H1 (cell line): ENCODE data around the gene CNGA2. TPM values are rescaled to one million over a fixed set of nuclear protein-coding genes. Genes with fewer than 3 reads are reported as not detected.
A peak's percentile ranks its signal among the peaks of the same experiment; 100 is the strongest.

Experiments
- CTCF ChIA-PET: fragments of 300-600 bp; sonication (Branson Sonifier 250); formaldehyde crosslinking; loops from one replicate; lab custom pipeline; 2021; ENCODE audit not compliant: partially characterized antibody; lab: Charles Lee
- POLR2A ChIA-PET: fragments of 300-600 bp; sonication (Branson Sonifier 250); formaldehyde crosslinking; loops from one replicate; lab custom pipeline; 2021; ENCODE audit warnings: inconsistent platforms; ENCODE audit not compliant: partially characterized antibody; lab: Charles Lee
- DNase-seq, 2 experiments: peaks; one replicate each; pipeline versions ENCODE4 v3.0.0 to v3.0.0-alpha.2; 2010 to 2022; ENCODE audit warnings: low spot score in 2 of 2, low read depth in 1 of 2, mixed read lengths in 1 of 2
- FAIRE-seq: peaks from 2 replicates; lab custom pipeline; 2011; peaks lifted over from hg19 to GRCh38; lab: Jason Lieb, UNC
- H2AFZ ChIP-seq: 2 replicates; pipeline ENCODE4 v1.8.1; 2012; ENCODE audit warnings: low read length, inconsistent platforms
- H2AK5ac ChIP-seq: 2 replicates; pipeline ENCODE4 v1.6.1; 2013; ENCODE audit warnings: low read depth, low read length
- H2BK120ac ChIP-seq: replicated peaks from 2 replicates; pipeline ENCODE3; 2013; ENCODE audit warnings: low read depth, low read length, inconsistent platforms
- H2BK12ac ChIP-seq: 2 replicates; pipeline ENCODE4 v1.6.1; 2013; ENCODE audit warnings: low read depth, low read length
- H2BK15ac ChIP-seq: 2 replicates; pipeline ENCODE4 v1.6.1; 2013; ENCODE audit warnings: low read length
- H2BK20ac ChIP-seq: 2 replicates; pipeline ENCODE4 v1.6.1; 2013; ENCODE audit warnings: low read length
- H2BK5ac ChIP-seq: 2 replicates; pipeline ENCODE4 v1.6.1; 2013; ENCODE audit warnings: low read depth, low read length
- H3K14ac ChIP-seq: 2 replicates; pipeline ENCODE4 v1.6.1; 2013; ENCODE audit warnings: inconsistent platforms; ENCODE audit not compliant: insufficient read length
- H3K18ac ChIP-seq: 2 replicates; pipeline ENCODE4 v1.6.1; 2013; ENCODE audit warnings: low read length; ENCODE audit errors: extremely low read depth
- H3K23ac ChIP-seq: 2 replicates; pipeline ENCODE4 v1.6.1; 2013; ENCODE audit warnings: inconsistent platforms; ENCODE audit not compliant: insufficient read length
- H3K23me2 ChIP-seq: 2 replicates; pipeline ENCODE4 v1.6.1; 2013; ENCODE audit warnings: low read depth, low read length
- H3K27ac ChIP-seq: 2 replicates; pipeline ENCODE4 v1.6.1; 2011; ENCODE audit warnings: low read depth, low read length, inconsistent platforms
- H3K27me3 ChIP-seq, 4 experiments: replicated peaks in 1 of 4; 1 replicate in 1 of 4; 2 replicates in 3 of 4; pipeline versions ENCODE4 v1.6.1 to v1.8.1; 2011 to 2013; ENCODE audit warnings: low read length in 3 of 4, mild to moderate bottlenecking in 3 of 4, inconsistent platforms in 2 of 4, mixed read lengths in 2 of 4, moderate library complexity in 1 of 4; ENCODE audit not compliant: control insufficient read depth in 3 of 4, insufficient read depth in 3 of 4; ENCODE audit errors: extremely low read depth in 1 of 4
- H3K36me3 ChIP-seq, 4 experiments: 2 replicates each; pipeline versions ENCODE4 v1.6.1 to v1.8.1; 2011 to 2013; ENCODE audit warnings: mild to moderate bottlenecking in 4 of 4, low read length in 3 of 4, moderate library complexity in 2 of 4, control low read depth in 1 of 4, inconsistent platforms in 1 of 4; ENCODE audit not compliant: insufficient read depth in 4 of 4, control insufficient read depth in 2 of 4
- H3K4ac ChIP-seq: replicated peaks from 2 replicates; pipeline ENCODE3; 2013; ENCODE audit warnings: low read length, low read depth, mixed read lengths, inconsistent platforms; ENCODE audit not compliant: insufficient read length
- H3K4me1 ChIP-seq, 4 experiments: replicated peaks in 1 of 4; 1 replicate in 1 of 4; 2 replicates in 3 of 4; pipeline versions ENCODE4 v1.6.1 to v1.8.1; 2011 to 2013; ENCODE audit warnings: low read length in 3 of 4, inconsistent platforms in 2 of 4, mixed read lengths in 1 of 4; ENCODE audit not compliant: insufficient read depth in 4 of 4, control insufficient read depth in 3 of 4
- H3K4me2 ChIP-seq, 2 experiments: 2 replicates each; pipeline versions ENCODE4 v1.6.1 to v1.8.1; 2011 to 2013; ENCODE audit warnings: low read depth in 2 of 2, low read length in 2 of 2, control low read depth in 1 of 2, inconsistent platforms in 1 of 2, mild to moderate bottlenecking in 1 of 2; ENCODE audit not compliant: insufficient read depth in 1 of 2
- H3K4me3 ChIP-seq, 4 experiments: fragments of 200-600, 300-600 bp in 1 of 4; sonication (generic), shearing (Covaris generic), sonication (Bioruptor Twin) in 1 of 4; 2 replicates each; pipeline versions ENCODE4 v1.5.1 to v1.8.1; 2011 to 2016; ENCODE audit warnings: low read length in 4 of 4, low read depth in 3 of 4, control low read depth in 2 of 4, inconsistent platforms in 2 of 4, mild to moderate bottlenecking in 2 of 4, mixed read lengths in 1 of 4, moderate library complexity in 1 of 4; ENCODE audit not compliant: insufficient read depth in 2 of 4; ENCODE audit errors: extremely low read depth in 1 of 4
- H3K56ac ChIP-seq: replicated peaks from 2 replicates; pipeline ENCODE3; 2013; ENCODE audit warnings: low read depth, mild to moderate bottlenecking, mixed read lengths, low read length, inconsistent platforms; ENCODE audit not compliant: insufficient read length
- H3K79me1 ChIP-seq: 2 replicates; pipeline ENCODE4 v1.6.1; 2013; ENCODE audit warnings: low read depth, low read length, control low read depth
- H3K79me2 ChIP-seq, 2 experiments: 2 replicates each; pipeline versions ENCODE4 v1.6.1 to v1.8.1; 2012 to 2013; ENCODE audit warnings: low read length in 2 of 2, mild to moderate bottlenecking in 2 of 2, inconsistent platforms in 1 of 2; ENCODE audit not compliant: insufficient read depth in 2 of 2, control insufficient read depth in 1 of 2
- H3K9ac ChIP-seq, 4 experiments: replicated peaks in 1 of 4; 1 replicate in 1 of 4; 2 replicates in 3 of 4; pipeline versions ENCODE4 v1.6.1 to v1.8.1; 2011 to 2013; ENCODE audit warnings: low read depth in 3 of 4, low read length in 3 of 4, control low read depth in 2 of 4, mild to moderate bottlenecking in 2 of 4, moderate library complexity in 2 of 4, inconsistent platforms in 1 of 4; ENCODE audit errors: extremely low read depth in 1 of 4
- H3K9me3 ChIP-seq, 2 experiments: 2 replicates each; pipeline versions ENCODE4 v1.6.1 to v1.8.1; 2012 to 2013; ENCODE audit warnings: mild to moderate bottlenecking in 2 of 2, moderate library complexity in 2 of 2, control low read depth in 1 of 2, inconsistent platforms in 1 of 2, low read depth in 1 of 2, low read length in 1 of 2, mixed read lengths in 1 of 2; ENCODE audit not compliant: insufficient read depth in 2 of 2
- H4K20me1 ChIP-seq, 2 experiments: replicated peaks in 1 of 2; 2 replicates each; pipeline versions ENCODE3 to v1.8.1; 2011 to 2013; ENCODE audit warnings: inconsistent platforms in 2 of 2, low read length in 2 of 2, mild to moderate bottlenecking in 1 of 2; ENCODE audit not compliant: insufficient read depth in 2 of 2, control insufficient read depth in 1 of 2
- H4K5ac ChIP-seq: 2 replicates; pipeline ENCODE4 v1.6.1; 2013; ENCODE audit warnings: low read length, low read depth, mixed read lengths, inconsistent platforms; ENCODE audit not compliant: insufficient read length
- H4K8ac ChIP-seq: 2 replicates; pipeline ENCODE4 v1.8.0; 2013; ENCODE audit warnings: mild to moderate bottlenecking, moderate library complexity, low read length, inconsistent platforms; ENCODE audit not compliant: insufficient read depth; ENCODE audit errors: extremely low read depth
- H4K91ac ChIP-seq: replicated peaks from 2 replicates; pipeline ENCODE3; 2013; ENCODE audit warnings: low read length, mixed read lengths, inconsistent platforms; ENCODE audit not compliant: insufficient read length
- BRCA1 ChIP-seq: IDR thresholded peaks from 2 replicates; pipeline ENCODE4 v1.6.1; 2012; ENCODE audit warnings: low read depth, low read length, improper control_type of control experiment
- CHD2 ChIP-seq: IDR thresholded peaks from 2 replicates; pipeline ENCODE4 v1.6.1; 2012; ENCODE audit warnings: low read length, improper control_type of control experiment
- CREB1 ChIP-seq: IDR thresholded peaks from 2 replicates; pipeline ENCODE4 v1.6.1; 2012; ENCODE audit warnings: inconsistent platforms
- HDAC2 ChIP-seq, 2 experiments: fragments of 300-600 bp in 1 of 2; sonication (generic) in 1 of 2; IDR thresholded peaks; 2 replicates each; pipeline ENCODE4 v1.6.1; 2011 to 2012; ENCODE audit warnings: low read depth in 2 of 2, low read length in 2 of 2, mild to moderate bottlenecking in 2 of 2, moderate library complexity in 2 of 2, borderline replicate concordance in 1 of 2, inconsistent platforms in 1 of 2
- HDAC6 ChIP-seq: IDR thresholded peaks from one replicate; pipeline ENCODE4 v1.7.1; 2012; ENCODE audit warnings: low read depth, mild to moderate bottlenecking, inconsistent platforms, low read length, moderate library complexity
- KDM1A ChIP-seq: fragments of 200-600, 300-600 bp; sonication (generic); IDR thresholded peaks from 2 replicates; pipeline ENCODE4 v1.7.1; 2016; ENCODE audit warnings: mild to moderate bottlenecking, low read length, borderline replicate concordance
- NANOG ChIP-seq: IDR thresholded peaks from 2 replicates; pipeline ENCODE4 v1.6.1; 2011; ENCODE audit warnings: low read length, low read depth, mild to moderate bottlenecking, inconsistent platforms; ENCODE audit not compliant: insufficient read depth, poor library complexity, severe bottlenecking
- PHF8 ChIP-seq: fragments of 200-600 bp; sonication (generic); conservative IDR thresholded peaks from 2 replicates; pipeline ENCODE4 v1.7.1; 2012; ENCODE audit warnings: low read depth, mild to moderate bottlenecking, inconsistent platforms, low read length, moderate library complexity
- SIRT6 ChIP-seq: IDR thresholded peaks from one replicate; pipeline ENCODE4 v1.7.1; 2012; ENCODE audit warnings: low read length, inconsistent platforms
- SP2 ChIP-seq: IDR thresholded peaks from 2 replicates; pipeline ENCODE4 v1.6.1; 2012; ENCODE audit warnings: mild to moderate bottlenecking, low read length, inconsistent platforms
- TCF12 ChIP-seq: IDR thresholded peaks from 2 replicates; pipeline ENCODE4 v1.6.1; 2011; ENCODE audit warnings: low read depth, mild to moderate bottlenecking, low read length
- WGBS, 2 experiments: shearing (Covaris generic) in 1 of 2; methylation state at CpG; one replicate each; pipeline versions ENCODE4 v1.1.6 to v1.1.7; 2013 to 2015; ENCODE audit warnings: low lambda C conversion rate in 2 of 2, mixed read lengths in 2 of 2, inconsistent platforms in 1 of 2, low coverage in 1 of 2, missing lambda C conversion rate in 1 of 2; ENCODE audit not compliant: insufficient replicate concordance in 2 of 2, insufficient coverage in 1 of 2, insufficient read length in 1 of 2; ENCODE audit errors: extremely low coverage in 1 of 2, missing lambda C conversion rate in 1 of 2; 5-methylcytosine and 5-hydroxymethylcytosine counted together
- polyA plus RNA-seq, 7 experiments: library from polyadenylated mRNA; depleted of rRNA in 3 of 7; stranded (reverse) in 5 of 7; unstranded in 2 of 7; fragments of >200 nt in 5 of 7; fragments of 200-250 nt in 2 of 7; gene quantifications; 1 replicate in 5 of 7; 2 replicates in 1 of 7; 4 replicates in 1 of 7; pipeline versions ENCODE4 v1.2.1 to v1.2.3, GENCODE V29; 2011 to 2013; ENCODE audit warnings: missing spikeins in 2 of 7, mixed read lengths in 2 of 7
- total RNA-seq: library from RNA; stranded (reverse); fragmentation: NEBNext Ultra II Directional; extraction: Animal tissue kit (Norgen Biotek cat#: 25700); gene quantifications from 2 replicates; pipeline ENCODE4 v1.2.1, GENCODE V29; 2021
- TF ChIP-seq, protein P1 (sequence below): IDR thresholded peaks from 2 replicates; pipeline ENCODE4 v1.6.1; 2011; ENCODE audit warnings: low read depth, mild to moderate bottlenecking, low read length; ENCODE audit not compliant: insufficient read depth

Gene CNGA2
- total and polyA plus RNA-seq, 2 of the 8 experiments (the other 6 are each of a cell fraction or from before 2014, with no cell fraction given): not detected

- Histone ChIP-seq H2BK15ac (no peak overlapping the region), H3K4me2 (peak overlapping the region; percentile 62 to 83; a peak in 1 of 4 replicates), H4K91ac (no peak overlapping the region), H3K56ac (no peak overlapping the region), H3K4me1 (peaks cover 0 to 6% (median 0%) of the 10 kb centered on the region in 4 experiments; a peak in 1 of 7 replicates), H3K4ac (no peak overlapping the region), H2AK5ac (no peak overlapping the region), H4K20me1 (no peaks in the 10 kb centered on the region), H2AFZ (no peak overlapping the region), H3K23ac (no peak overlapping the region), H3K4me3 (peak overlapping the region; percentile 17 to 59 (median 40); a peak in 5 of 8 replicates), H3K9me3 (no peaks in the 10 kb centered on the region), H2BK5ac (no peak overlapping the region), H3K23me2 (no peaks in the 10 kb centered on the region), H3K27ac (no peak overlapping the region), H3K9ac (no peak overlapping the region), H3K79me2 (no peaks in the 10 kb centered on the region), H3K79me1 (no peaks in the 10 kb centered on the region), H4K8ac (no peak overlapping the region), H2BK20ac (no peak overlapping the region), H4K5ac (no peak overlapping the region), H2BK12ac (no peak overlapping the region), H3K27me3 (peaks cover 0 to 6% (median 1%) of the 10 kb centered on the region in 4 experiments; a peak in 2 of 7 replicates), H2BK120ac (no peak overlapping the region), H3K36me3 (no peaks in the 10 kb centered on the region), H3K18ac (no peak overlapping the region; the same call in 1 of the 2 replicates)
- DNase-seq: no peak
- no peak for FAIRE-seq
- WGBS, 2 experiments: 72% methylated on average over 8 of the region's 12 CpGs; no CpG with 5 or more reads in 1 of the 2 experiments
- POLR2A ChIA-PET: interaction anchor here (0.6 kb wide), 1 partner anchor 16 kb away, joined by 3 read pairs; no protein-coding TSS in a partner anchor
- TF ChIP-seq BRCA1: no peak
- TF ChIP-seq PHF8: no peak
- no peak for TF ChIP-seq CREB1
- no peak for TF ChIP-seq HDAC2 (IDR thresholded peaks at IDR 0.05; ENCODE audit: borderline replicate concordance in 1 of 2, low read depth in 2 of 2, low read length in 2 of 2)
- TF ChIP-seq, protein P1, sequence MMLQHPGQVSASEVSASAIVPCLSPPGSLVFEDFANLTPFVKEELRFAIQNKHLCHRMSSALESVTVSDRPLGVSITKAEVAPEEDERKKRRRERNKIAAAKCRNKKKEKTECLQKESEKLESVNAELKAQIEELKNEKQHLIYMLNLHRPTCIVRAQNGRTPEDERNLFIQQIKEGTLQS: no peak
- TF ChIP-seq SP2: no peak
- no peak for TF ChIP-seq NANOG
- no peak for TF ChIP-seq SIRT6
- no peak for TF ChIP-seq KDM1A
- TF ChIP-seq HDAC6: no peak
- no peak for TF ChIP-seq CHD2
- no peak for TF ChIP-seq TCF12
- TF ChIP-seq, all 59 proteins: peak for 0
- CTCF ChIA-PET: interaction anchor here (1.1 kb wide), 1 partner anchor 40 kb away, joined by 3 read pairs; no protein-coding TSS in a partner anchor
- H3K14ac ChIP-seq: no peak overlapping the region
Observed at GRCh38 chrX:151694121-151694520, 40.4 kb upstream of the CNGA2 start.
